SK-N-MC (cell line): ENCODE data around the gene CGB8.

Experiments
- EZH2 ChIP-seq: fragments of 200-600 bp; sonication (generic); IDR thresholded peaks from one replicate; pipeline ENCODE4 v1.6.1; 2017; ENCODE audit warnings: antibody characterized with exemption
- POLR2AphosphoS5 ChIP-seq: IDR thresholded peaks from 2 replicates; pipeline ENCODE4 v1.6.1; 2012; ENCODE audit warnings: mild to moderate bottlenecking, low read depth, low read length, borderline replicate concordance

DNA sequence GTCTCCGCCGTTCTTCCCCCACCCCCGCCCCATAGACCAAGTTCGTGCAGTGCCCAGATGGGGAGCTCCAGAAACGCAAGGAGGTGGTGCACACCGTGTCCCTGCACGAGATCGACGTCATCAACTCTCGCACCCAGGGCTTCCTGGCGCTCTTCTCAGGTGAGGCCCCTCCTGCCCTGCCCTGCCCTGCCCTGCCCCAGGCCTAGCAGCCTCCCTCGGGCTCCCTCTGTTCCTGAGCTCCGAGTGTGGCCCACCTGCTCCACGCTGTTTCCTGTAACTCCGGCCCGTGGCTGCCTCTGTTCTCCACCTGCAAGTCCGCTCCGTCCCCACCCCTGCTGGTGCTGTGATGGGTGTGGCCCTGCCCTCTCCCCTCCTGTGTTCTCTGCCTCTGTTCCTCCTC lies 38.5 kb downstream of the CGB8 start:
- no peak for TF ChIP-seq POLR2AphosphoS5
- no peak for TF ChIP-seq EZH2
